Gastroesophageal sphincter (tissue), 4 donors: Measurements from ENCODE around the gene DEPDC5. TPM values are rescaled to one million over a fixed set of nuclear protein-coding genes. Genes with fewer than 3 reads are reported as not detected.

ENCODE experiments used
- ATAC-seq: fragments of 150-250 bp; one replicate; pipeline ENCODE4 v1.9.1; 2016; ENCODE audit warnings: mild to moderate bottlenecking, moderate library complexity
- H3K27ac ChIP-seq, 4 donors: fragments of 200-600 bp; sonication (generic) in 3 of 4; 1 replicate in 3 of 4; 2 replicates in 1 of 4; pipeline ENCODE4 v1.5.1; 2016 to 2019
- H3K27me3 ChIP-seq: fragments of 200-600 bp; sonication (generic); one replicate; pipeline ENCODE4 v1.5.1; 2019
- H3K36me3 ChIP-seq, 2 donors: fragments of 200-600 bp; sonication (generic); one replicate each; pipeline ENCODE4 v1.5.1; 2019; ENCODE audit warnings: control low read depth in 1 of 2
- H3K4me1 ChIP-seq, 3 donors: fragments of 200-600 bp; sonication (generic); 1 replicate in 2 of 3; 2 replicates in 1 of 3; pipeline ENCODE4 v1.5.1; 2016 to 2019; ENCODE audit warnings: control low read depth in 2 of 3
- H3K4me3 ChIP-seq, 2 donors: fragments of 200-600 bp; sonication (generic); one replicate each; pipeline ENCODE4 v1.5.1; 2019; ENCODE audit warnings: mild to moderate bottlenecking in 1 of 2, moderate library complexity in 1 of 2
- H3K9me3 ChIP-seq, 3 donors: fragments of 200-600 bp; sonication (generic); one replicate each; pipeline ENCODE4 v1.5.1; 2017 to 2019; ENCODE audit warnings: control low read depth in 2 of 3
- CTCF ChIP-seq, 4 experiments: fragments of 200-600 bp in 2 of 4; fragments of 450-650 bp in 2 of 4; sonication (generic) in 1 of 4; IDR thresholded peaks; one replicate each; pipeline ENCODE4 v1.5.1; 2017 to 2019; ENCODE audit warnings: antibody characterized with exemption in 4 of 4, mild to moderate bottlenecking in 2 of 4, moderate library complexity in 2 of 4
- EP300 ChIP-seq: sonication (generic); formaldehyde crosslinking; IDR thresholded peaks from one replicate; pipeline ENCODE4 v1.6.1; 2017; ENCODE audit warnings: antibody characterized with exemption, mild to moderate bottlenecking
- POLR2A ChIP-seq, 2 donors: fragments of 450-650 bp; IDR thresholded peaks; one replicate each; pipeline ENCODE4 v1.6.1; 2017; ENCODE audit warnings: antibody characterized with exemption in 2 of 2, mild to moderate bottlenecking in 2 of 2, moderate library complexity in 1 of 2
- POLR2AphosphoS5 ChIP-seq: sonication (generic); formaldehyde crosslinking; IDR thresholded peaks from one replicate; pipeline ENCODE4 v1.6.1; 2017; ENCODE audit warnings: antibody characterized with exemption
- WGBS, 2 donors: methylation state at CpG; one replicate each; pipeline ENCODE4 v1.1.5; 2018; ENCODE audit warnings: low coverage in 1 of 2; 5-methylcytosine and 5-hydroxymethylcytosine counted together
- total RNA-seq, 4 donors: library from RNA; depleted of rRNA; stranded (reverse); fragments of >200 nt; gene quantifications; one replicate each; pipeline ENCODE4 v1.1.0, GENCODE V29; 2016

DEPDC5 gene
- total RNA-seq, 4 donors from 2014 or later = 10.5 to 27.9 (median 16.0) TPM

- Histone ChIP-seq H3K9me3 (no peaks in the 10 kb centered on the region), H3K27ac (no peak overlapping the region), H3K27me3 (peaks cover 12% of the 10 kb centered on the region), H3K4me3 (no peak overlapping the region), H3K36me3 (no peaks in the 10 kb centered on the region), H3K4me1 (peaks cover 0 to 11% (median 0%) of the 10 kb centered on the region in 3 donors)
- no peak for TF ChIP-seq EP300
- TF ChIP-seq CTCF (IDR thresholded peaks at IDR 0.05) = no peak
- TF ChIP-seq POLR2AphosphoS5 = no peak
- no peak for TF ChIP-seq POLR2A (IDR thresholded peaks at IDR 0.05)
- ATAC-seq = no peak
- WGBS, 2 donors = 60 to 79% methylated on average over 1 to 3 of the region's 3 CpGs
Observed at GRCh38 chr22:31921106-31921505, 167.3 kb downstream of the DEPDC5 start.

- WGBS, 2 donors = 69 to 93% methylated on average over 6 of the region's 6 CpGs
- TF ChIP-seq EP300 = no peak
- no peak for TF ChIP-seq CTCF (IDR thresholded peaks at IDR 0.05)
- no peak for TF ChIP-seq POLR2AphosphoS5
- TF ChIP-seq POLR2A (IDR thresholded peaks at IDR 0.05) = no peak
- Histone ChIP-seq H3K27ac (no peak overlapping the region), H3K9me3 (no peaks in the 10 kb centered on the region), H3K27me3 (peaks cover 13% of the 10 kb centered on the region), H3K4me3 (no peak overlapping the region), H3K4me1 (peaks cover 0 to 11% (median 0%) of the 10 kb centered on the region in 3 donors), H3K36me3 (no peaks in the 10 kb centered on the region)
- no peak for ATAC-seq
Observed at GRCh38 chr22:31922534-31922933, 168.7 kb downstream of the DEPDC5 start.

GRCh38 chr22:31923136-31923535, 169.3 kb downstream of the DEPDC5 start:
- WGBS, 2 donors = 16 to 27% methylated on average over 2 to 5 of the region's 5 CpGs
- no peak for TF ChIP-seq EP300
- no peak for TF ChIP-seq POLR2A (IDR thresholded peaks at IDR 0.05)
- TF ChIP-seq CTCF (IDR thresholded peaks at IDR 0.05) = no peak
- no peak for TF ChIP-seq POLR2AphosphoS5
- H3K4me1 ChIP-seq = peaks cover 0 to 11% (median 0%) of the 10 kb centered on the region in 3 donors
- no peak overlapping the region for H3K27ac ChIP-seq
- H3K27me3 ChIP-seq = peaks cover 13% of the 10 kb centered on the region
- ATAC-seq = peak; percentile 46
- H3K9me3 ChIP-seq = no peaks in the 10 kb centered on the region
- H3K4me3 ChIP-seq = no peak overlapping the region
- H3K36me3 ChIP-seq = no peaks in the 10 kb centered on the region

- Histone ChIP-seq H3K27me3 (peaks cover 13% of the 10 kb centered on the region), H3K4me1 (peaks cover 0 to 11% (median 0%) of the 10 kb centered on the region in 3 donors), H3K27ac (no peak overlapping the region), H3K9me3 (no peaks in the 10 kb centered on the region), H3K4me3 (no peak overlapping the region), H3K36me3 (no peaks in the 10 kb centered on the region)
- no peak for ATAC-seq
- 100% methylated on average over 1 of the region's 2 CpGs; no CpG with 5 or more reads in 1 of the 2 donors for WGBS, 2 donors
- TF ChIP-seq EP300 = no peak
- no peak for TF ChIP-seq POLR2A (IDR thresholded peaks at IDR 0.05)
- TF ChIP-seq POLR2AphosphoS5 = no peak
- no peak for TF ChIP-seq CTCF (IDR thresholded peaks at IDR 0.05)
Observed at GRCh38 chr22:31923747-31924146, 169.9 kb downstream of the DEPDC5 start.

GRCh38 chr22:31925056-31925455, 171.2 kb downstream of the DEPDC5 start:
- 90 to 92% methylated on average over 1 of the region's 1 CpG for WGBS, 2 donors

More at GRCh38 chr22:31925056-31925455, 171.2 kb downstream of the DEPDC5 start:
- Histone ChIP-seq H3K4me3 (no peak overlapping the region), H3K27ac (no peak overlapping the region), H3K27me3 (peaks cover 13% of the 10 kb centered on the region), H3K36me3 (no peaks in the 10 kb centered on the region), H3K9me3 (no peaks in the 10 kb centered on the region), H3K4me1 (peaks cover 0 to 11% (median 0%) of the 10 kb centered on the region in 3 donors)
- ATAC-seq = no peak
- TF ChIP-seq POLR2A (IDR thresholded peaks at IDR 0.05) (no peak), EP300 (no peak), POLR2AphosphoS5 (no peak)
